Bronchial epithelial cell (primary cell): ENCODE data around the gene IFT20. TPM values are rescaled to one million over a fixed set of nuclear protein-coding genes. Genes with fewer than 3 reads are reported as not detected.

Source experiments
- DNase-seq: peaks from one replicate; pipeline ENCODE4 v3.0.0-alpha.2; 2010; ENCODE audit warnings: low read depth
- FAIRE-seq: peaks from 2 replicates; lab custom pipeline; 2011; peaks lifted over from hg19 to GRCh38; lab: Jason Lieb, UNC
- H3K27me3 ChIP-seq: 2 replicates; pipeline ENCODE4 v1.5.1; 2011; ENCODE audit warnings: low read length; ENCODE audit not compliant: control insufficient read depth, insufficient read depth
- H3K36me3 ChIP-seq: 2 replicates; pipeline ENCODE4 v1.5.1; 2011; ENCODE audit warnings: low read length; ENCODE audit not compliant: control insufficient read depth, insufficient read depth
- H3K4me3 ChIP-seq: 2 replicates; pipeline ENCODE4 v1.5.1; 2011; ENCODE audit warnings: mild to moderate bottlenecking, low read depth, low read length, control low read depth
- CTCF ChIP-seq: IDR thresholded peaks from 2 replicates; pipeline ENCODE4 v1.5.1; 2011; ENCODE audit warnings: mild to moderate bottlenecking, moderate library complexity, low read length, control low read depth, inconsistent platforms; ENCODE audit not compliant: insufficient read depth, severe bottlenecking
- total RNA-seq: library from RNA; depleted of rRNA; stranded (reverse); fragments of >200 nt; gene quantifications from 2 replicates; pipeline ENCODE4 v1.2.1, GENCODE V29; 2014

Gene IFT20
- total RNA-seq, 1 donor from 2014 or later, result 43.7 TPM

- no peak for FAIRE-seq
- no peak for TF ChIP-seq CTCF
- Histone ChIP-seq H3K36me3 (peaks cover 12% of the 10 kb centered on the region), H3K4me3 (peak overlapping the region; percentile 90), H3K27me3 (no peaks in the 10 kb centered on the region)
- DNase-seq, result peak; percentile 32
Observed at GRCh38 chr17:28334666-28335200, 539 bp downstream of the IFT20 start.

GRCh38 chr17:28334171-28334570 lies 1.1 kb downstream of the IFT20 start:
- Histone ChIP-seq H3K4me3 (no peak overlapping the region), H3K27me3 (no peaks in the 10 kb centered on the region), H3K36me3 (peaks cover 9% of the 10 kb centered on the region)
- DNase-seq (no peak), FAIRE-seq (no peak)
- TF ChIP-seq CTCF, result no peak

- Histone ChIP-seq H3K36me3 (peaks cover 7% of the 10 kb centered on the region), H3K27me3 (no peaks in the 10 kb centered on the region), H3K4me3 (no peak overlapping the region)
- TF ChIP-seq CTCF, result no peak
- no peak for DNase-seq
- no peak for FAIRE-seq
Observed at GRCh38 chr17:28333083-28333746, 2.1 kb downstream of the IFT20 start.

GRCh38 chr17:28331891-28332420 lies 3.3 kb downstream of the IFT20 start:
- TF ChIP-seq CTCF, result no peak
- no peak overlapping the region for H3K4me3 ChIP-seq
- DNase-seq (no peak), FAIRE-seq (no peak)
- no peaks in the 10 kb centered on the region for H3K27me3 ChIP-seq
- H3K36me3 ChIP-seq, result peaks cover 7% of the 10 kb centered on the region

- no peak for TF ChIP-seq CTCF
- Histone ChIP-seq H3K27me3 (no peaks in the 10 kb centered on the region), H3K36me3 (peaks cover 7% of the 10 kb centered on the region), H3K4me3 (no peak overlapping the region)
- DNase-seq (no peak), FAIRE-seq (no peak)
Observed at GRCh38 chr17:28330671-28331070, 4.6 kb downstream of the IFT20 start.
